ENCODE data around the gene LRRC4. TPM values are rescaled to one million over a fixed set of nuclear protein-coding genes. Genes with fewer than 3 reads are reported as not detected.

The LRRC4 gene
- total and polyA plus RNA-seq, 2 donors from 2014 or later, result 1.6 to 3.2 TPM

- Histone ChIP-seq H3K4me1 (ENCODE audit: control insufficient read depth in 2 of 3, insufficient read depth in 2 of 3, low read depth in 1 of 3, low read length in 3 of 3) (peaks cover 0 to under 1% (median 0%) of the 10 kb centered on the region in 3 donors), H3K36me3 (ENCODE audit: control insufficient read depth in 2 of 3, insufficient read depth in 3 of 3, low read length in 3 of 3) (no peaks in the 10 kb centered on the region), H3K4me3 (ENCODE audit: low read length in 3 of 3) (no peak overlapping the region), H3K9me3 (ENCODE audit: control insufficient read depth in 2 of 3, insufficient read depth in 1 of 3, low read length in 3 of 3) (no peaks in the 10 kb centered on the region), H3K9ac (ENCODE audit: low read length in 3 of 3) (no peak overlapping the region), H3K27me3 (ENCODE audit: control insufficient read depth, insufficient read depth, low read length) (peaks cover 10% of the 10 kb centered on the region), H3K27ac (ENCODE audit: low read depth in 2 of 2, low read length in 2 of 2) (no peak overlapping the region)
- FAIRE-seq (no peak), DNase-seq (peak in 2 of 5 donors; percentile 37 to 68)
- intact Hi-C loops (cut with DNase I), result no loop called here
- TF ChIP-seq CTCF (IDR thresholded peaks at IDR 0.05; ENCODE audit: borderline replicate concordance, extremely low read depth, insufficient read depth), result peak; percentile 42
These were observed 4.5 kb upstream of the LRRC4 start for GRCh38 chr7:128035712-128036111.

GRCh38 chr7:128034825-128035224, 3.6 kb upstream of the LRRC4 start:
- Histone ChIP-seq H3K36me3 (ENCODE audit: control insufficient read depth in 2 of 3, insufficient read depth in 3 of 3, low read length in 3 of 3) (no peaks in the 10 kb centered on the region), H3K9ac (ENCODE audit: low read length in 3 of 3) (no peak overlapping the region), H3K27ac (ENCODE audit: low read depth in 2 of 2, low read length in 2 of 2) (no peak overlapping the region), H3K27me3 (ENCODE audit: control insufficient read depth, insufficient read depth, low read length) (peaks cover 10% of the 10 kb centered on the region), H3K4me1 (ENCODE audit: control insufficient read depth in 2 of 3, insufficient read depth in 2 of 3, low read depth in 1 of 3, low read length in 3 of 3) (peaks cover 0 to 2% (median 0%) of the 10 kb centered on the region in 3 donors), H3K9me3 (ENCODE audit: control insufficient read depth in 2 of 3, insufficient read depth in 1 of 3, low read length in 3 of 3) (no peaks in the 10 kb centered on the region), H3K4me3 (ENCODE audit: low read length in 3 of 3) (no peak overlapping the region)
- no peak for DNase-seq
- intact Hi-C loops (cut with DNase I), result no loop called here
- FAIRE-seq, result no peak
- TF ChIP-seq CTCF (IDR thresholded peaks at IDR 0.05; ENCODE audit: borderline replicate concordance, extremely low read depth, insufficient read depth), result no peak

- no peak for FAIRE-seq
- Histone ChIP-seq H3K36me3 (ENCODE audit: control insufficient read depth in 2 of 3, insufficient read depth in 3 of 3, low read length in 3 of 3) (peaks cover 0 to 3% (median 0%) of the 10 kb centered on the region in 3 donors), H3K27me3 (ENCODE audit: control insufficient read depth, insufficient read depth, low read length) (peaks cover 10% of the 10 kb centered on the region), H3K4me1 (ENCODE audit: control insufficient read depth in 2 of 3, insufficient read depth in 2 of 3, low read depth in 1 of 3, low read length in 3 of 3) (peaks cover 0 to 2% (median 0%) of the 10 kb centered on the region in 3 donors), H3K9me3 (ENCODE audit: control insufficient read depth in 2 of 3, insufficient read depth in 1 of 3, low read length in 3 of 3) (no peaks in the 10 kb centered on the region), H3K9ac (ENCODE audit: low read length in 3 of 3) (no peak overlapping the region), H3K27ac (ENCODE audit: low read depth in 2 of 2, low read length in 2 of 2) (no peak overlapping the region), H3K4me3 (ENCODE audit: low read length in 3 of 3) (no peak overlapping the region)
- peak in 1 of 5 donors; percentile 31 for DNase-seq
- TF ChIP-seq CTCF (IDR thresholded peaks at IDR 0.05; ENCODE audit: borderline replicate concordance, extremely low read depth, insufficient read depth), result no peak
- intact Hi-C loops (cut with DNase I), result no loop called here
These were observed 2.0 kb upstream of the LRRC4 start for GRCh38 chr7:128033246-128033645.

Data from kidney (tissue), 14 donors.